ENCODE results near the gene KLHL2. TPM values are rescaled to one million over a fixed set of nuclear protein-coding genes. Genes with fewer than 3 reads are reported as not detected.
A peak's percentile ranks its signal among the peaks of the same experiment; 100 is the strongest.

The KLHL2 gene
- total RNA-seq, 2 experiments from 2014 or later: 35.8 to 37.7 TPM

GRCh38 chr4:165293927-165294649 lies 86.7 kb downstream of the KLHL2 start:
- Mint-ChIP-seq H3K36me3 (peaks cover 42% of the 10 kb centered on the region), H3K4me1 (peaks cover 19% of the 10 kb centered on the region), H3K4me3 (peak overlapping the region; percentile 70), H3K27ac (peak overlapping the region; percentile 80), H3K9me3 (no peaks in the 10 kb centered on the region), H3K27me3 (no peaks in the 10 kb centered on the region)
- POLR2A ChIA-PET: no interaction called here
- DNase-seq (no peak), ATAC-seq (ENCODE audit: low read depth) (no peak)

DNA sequence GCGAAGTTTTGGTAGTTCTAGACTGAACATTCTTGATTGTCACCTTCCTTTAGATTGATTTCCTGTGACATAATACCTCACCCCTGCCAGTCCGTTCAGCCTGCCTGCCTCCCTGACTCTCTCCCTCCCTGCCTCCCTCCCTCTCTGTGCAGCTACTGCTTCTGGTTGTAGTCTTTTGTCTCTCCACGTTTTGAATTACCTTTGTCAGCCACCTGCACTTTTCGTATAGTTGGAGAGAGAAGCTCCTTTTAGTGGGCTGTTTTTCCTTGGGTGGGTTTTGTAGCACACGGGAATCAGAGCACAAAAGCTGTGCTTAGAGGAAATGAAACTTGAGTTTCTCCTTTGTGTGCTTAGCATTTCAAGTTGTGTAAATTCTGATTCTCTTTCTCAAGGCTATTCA lies 87.5 kb downstream of the KLHL2 start:
- Mint-ChIP-seq H3K9me3 (no peaks in the 10 kb centered on the region), H3K27ac (peak overlapping the region; percentile 80), H3K36me3 (peaks cover 47% of the 10 kb centered on the region), H3K27me3 (no peaks in the 10 kb centered on the region), H3K4me3 (peak overlapping the region; percentile 70), H3K4me1 (peaks cover 16% of the 10 kb centered on the region)
- ATAC-seq (ENCODE audit: low read depth) (peak; percentile 97), DNase-seq (peak; percentile 39)
- POLR2A ChIA-PET: no interaction called here

DNA sequence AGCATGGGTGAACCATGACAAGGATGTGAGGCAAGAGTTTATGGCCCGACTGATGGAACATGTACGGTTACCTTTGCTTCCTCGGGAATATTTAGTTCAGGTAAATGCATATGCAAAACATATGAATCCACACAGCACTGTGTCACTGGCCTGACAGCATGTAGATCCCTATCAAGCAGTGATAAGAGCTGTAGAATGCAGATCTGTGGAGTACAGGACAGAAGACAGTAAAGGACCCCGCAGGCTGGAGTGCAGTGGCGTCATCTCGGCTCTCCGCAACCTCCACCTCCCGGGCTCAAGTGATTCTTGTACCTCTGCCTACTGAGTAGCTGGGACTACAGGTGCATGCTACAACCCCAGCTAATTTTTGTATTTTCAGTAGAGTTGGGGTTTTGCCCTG lies 90.3 kb downstream of the KLHL2 start:
- Mint-ChIP-seq H3K4me3 (no peak overlapping the region), H3K9me3 (no peaks in the 10 kb centered on the region), H3K27ac (no peak overlapping the region), H3K36me3 (peaks cover 42% of the 10 kb centered on the region), H3K27me3 (no peaks in the 10 kb centered on the region), H3K4me1 (peaks cover 28% of the 10 kb centered on the region)
- POLR2A ChIA-PET: no interaction called here
- ATAC-seq (ENCODE audit: low read depth): no peak
- DNase-seq: no peak

GRCh38 chr4:165299399-165300060 lies 92.2 kb downstream of the KLHL2 start:
- H3K4me3 Mint-ChIP-seq: no peak overlapping the region
- H3K9me3 Mint-ChIP-seq: no peaks in the 10 kb centered on the region
- peaks cover 27% of the 10 kb centered on the region for H3K4me1 Mint-ChIP-seq
- no peak overlapping the region for H3K27ac Mint-ChIP-seq
- peaks cover 43% of the 10 kb centered on the region for H3K36me3 Mint-ChIP-seq
- ATAC-seq (ENCODE audit: low read depth): no peak
- no peak for DNase-seq
- POLR2A ChIA-PET: no interaction called here
- no peaks in the 10 kb centered on the region for H3K27me3 Mint-ChIP-seq

DNA sequence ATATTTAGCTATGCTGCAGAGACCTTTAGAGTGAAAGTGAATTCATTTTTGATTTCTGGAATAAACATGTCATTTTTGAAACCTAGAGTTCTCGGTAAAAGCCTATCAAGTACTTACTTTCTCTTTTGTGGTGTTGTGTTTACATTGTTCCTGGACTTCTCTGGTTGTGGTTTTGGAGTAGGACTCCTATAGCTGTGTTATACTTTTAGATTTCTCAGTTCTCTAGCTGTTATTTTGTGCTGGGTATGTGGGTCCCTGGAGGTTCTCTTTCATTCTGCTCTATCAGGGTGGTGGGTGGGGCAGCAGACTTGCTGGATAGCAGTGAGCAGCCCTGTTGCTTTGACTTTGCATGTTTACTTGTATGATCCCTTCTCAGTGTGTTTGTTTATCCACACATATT lies 94.5 kb downstream of the KLHL2 start:
- H3K36me3 Mint-ChIP-seq: peaks cover 31% of the 10 kb centered on the region
- H3K27ac Mint-ChIP-seq: peak overlapping the region; percentile 84
- peaks cover 16% of the 10 kb centered on the region for H3K4me1 Mint-ChIP-seq
- POLR2A ChIA-PET: interaction anchor here (1.2 kb wide), 1 partner anchor 26 kb away, joined by 3 read pairs; the partner anchor contains the start of gene MSMO1
- no peaks in the 10 kb centered on the region for H3K9me3 Mint-ChIP-seq
- no peak for DNase-seq
- ATAC-seq (ENCODE audit: low read depth): peak; percentile 87
- H3K27me3 Mint-ChIP-seq: no peaks in the 10 kb centered on the region
- H3K4me3 Mint-ChIP-seq: peak overlapping the region; percentile 86

GRCh38 chr4:165302658-165303057 lies 95.3 kb downstream of the KLHL2 start:
- no peak for ATAC-seq (ENCODE audit: low read depth)
- Mint-ChIP-seq H3K27ac (no peak overlapping the region), H3K36me3 (peaks cover 32% of the 10 kb centered on the region), H3K4me1 (peaks cover 16% of the 10 kb centered on the region), H3K4me3 (peak overlapping the region; percentile 29), H3K27me3 (no peaks in the 10 kb centered on the region), H3K9me3 (no peaks in the 10 kb centered on the region)
- no peak for DNase-seq
- POLR2A ChIA-PET: no interaction called here

- ATAC-seq (ENCODE audit: low read depth) (no peak), DNase-seq (no peak)
- H3K36me3 Mint-ChIP-seq: peaks cover 41% of the 10 kb centered on the region
- H3K4me1 Mint-ChIP-seq: peaks cover 6% of the 10 kb centered on the region
- no peak overlapping the region for H3K27ac Mint-ChIP-seq
- no peaks in the 10 kb centered on the region for H3K27me3 Mint-ChIP-seq
- no peaks in the 10 kb centered on the region for H3K9me3 Mint-ChIP-seq
- H3K4me3 Mint-ChIP-seq: no peak overlapping the region
- POLR2A ChIA-PET: no interaction called here
Measured at GRCh38 chr4:165308166-165308565, 100.8 kb downstream of the KLHL2 start.

DNA sequence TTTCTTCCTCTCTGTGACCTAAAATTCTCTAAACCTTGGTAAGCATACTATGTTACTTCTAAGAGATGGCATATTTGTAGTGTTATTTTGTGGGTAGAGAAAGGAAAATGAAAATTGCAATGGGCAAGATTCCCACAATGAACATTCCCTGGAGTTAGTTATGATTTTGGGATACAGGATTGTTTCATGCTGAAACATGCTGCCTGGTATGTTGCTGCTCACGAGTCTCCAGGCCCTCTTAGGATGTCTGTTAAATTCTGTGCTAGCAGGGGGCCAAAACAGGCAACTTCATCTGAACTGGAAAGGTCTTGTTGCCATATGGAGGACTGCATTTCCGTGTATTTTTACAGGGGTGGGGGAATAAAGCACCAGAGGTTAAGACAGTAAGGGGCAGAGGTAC lies 101.2 kb downstream of the KLHL2 start:
- Mint-ChIP-seq H3K27ac (no peak overlapping the region), H3K36me3 (peaks cover 43% of the 10 kb centered on the region), H3K27me3 (no peaks in the 10 kb centered on the region), H3K4me1 (peaks cover 6% of the 10 kb centered on the region), H3K4me3 (no peak overlapping the region), H3K9me3 (no peaks in the 10 kb centered on the region)
- DNase-seq: no peak
- POLR2A ChIA-PET: no interaction called here
- ATAC-seq (ENCODE audit: low read depth): no peak

DNA sequence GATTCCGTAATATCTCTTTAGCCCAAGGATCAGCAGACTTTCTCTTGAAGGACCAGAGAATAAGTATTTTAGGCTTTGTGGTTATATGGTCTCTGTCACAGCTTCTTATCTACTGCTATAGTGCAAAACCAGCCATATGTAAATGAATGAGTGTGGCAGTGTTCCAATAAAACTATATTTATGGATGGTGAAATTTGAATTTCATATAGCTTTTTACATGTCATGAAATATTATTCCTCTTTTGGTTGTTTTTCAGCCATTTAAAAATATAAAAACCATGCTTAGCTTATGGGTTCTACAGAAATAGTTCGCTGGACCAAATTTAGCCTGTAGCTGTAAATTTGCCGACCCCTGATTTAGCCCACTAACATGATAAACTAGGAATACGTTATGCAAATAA lies 102.1 kb downstream of the KLHL2 start:
- peaks cover 3% of the 10 kb centered on the region for H3K4me1 Mint-ChIP-seq
- no peaks in the 10 kb centered on the region for H3K27me3 Mint-ChIP-seq
- no peaks in the 10 kb centered on the region for H3K9me3 Mint-ChIP-seq
- DNase-seq (no peak), ATAC-seq (ENCODE audit: low read depth) (no peak)
- peaks cover 42% of the 10 kb centered on the region for H3K36me3 Mint-ChIP-seq
- no peak overlapping the region for H3K4me3 Mint-ChIP-seq
- POLR2A ChIA-PET: no interaction called here
- H3K27ac Mint-ChIP-seq: no peak overlapping the region

DNA sequence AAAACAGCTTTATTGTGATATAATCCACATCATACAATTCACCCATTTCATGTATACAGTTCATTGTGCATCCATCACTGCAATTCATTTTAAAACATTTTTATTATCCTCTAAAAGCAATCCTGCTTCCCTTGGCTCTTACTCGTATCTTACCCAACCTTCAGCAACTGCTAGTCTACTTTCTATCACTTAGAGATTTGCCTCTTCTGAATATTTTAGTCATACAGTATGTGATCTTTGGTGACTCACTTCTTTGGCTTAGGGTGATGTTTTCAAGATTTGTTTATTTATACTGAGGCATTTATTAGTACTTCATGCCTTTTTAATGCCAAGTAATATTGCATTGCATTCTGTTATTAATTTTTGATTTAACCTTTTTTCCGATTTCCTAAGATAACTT lies 105.1 kb downstream of the KLHL2 start:
- H3K27me3 Mint-ChIP-seq: no peaks in the 10 kb centered on the region
- H3K36me3 Mint-ChIP-seq: peaks cover 40% of the 10 kb centered on the region
- no peak overlapping the region for H3K27ac Mint-ChIP-seq
- DNase-seq (no peak), ATAC-seq (ENCODE audit: low read depth) (no peak)
- H3K9me3 Mint-ChIP-seq: no peaks in the 10 kb centered on the region
- POLR2A ChIA-PET: no interaction called here
- peaks cover 3% of the 10 kb centered on the region for H3K4me1 Mint-ChIP-seq
- no peak overlapping the region for H3K4me3 Mint-ChIP-seq

DNA sequence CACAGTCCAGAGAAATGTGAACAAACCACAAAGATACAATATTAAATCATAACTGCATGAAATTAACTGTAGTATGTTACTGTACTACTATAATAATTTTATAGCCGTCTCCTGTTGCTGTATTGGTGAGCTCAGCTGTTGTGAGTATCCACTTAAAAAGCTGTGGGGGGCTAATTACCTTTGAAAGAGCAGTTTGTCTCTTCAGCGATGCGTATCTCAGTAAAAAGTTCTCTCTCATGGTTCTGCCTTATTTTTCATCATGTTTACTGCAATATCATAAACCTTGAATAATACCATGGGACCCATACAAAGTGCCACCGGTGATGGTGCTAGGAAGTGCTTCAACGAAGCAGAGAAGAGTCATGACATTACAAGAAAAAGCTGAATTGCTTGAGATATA lies 111.7 kb downstream of the KLHL2 start:
- Mint-ChIP-seq H3K27ac (no peak overlapping the region), H3K27me3 (no peaks in the 10 kb centered on the region), H3K36me3 (peaks cover 38% of the 10 kb centered on the region), H3K4me3 (no peak overlapping the region), H3K9me3 (no peaks in the 10 kb centered on the region), H3K4me1 (no peaks in the 10 kb centered on the region)
- ATAC-seq (ENCODE audit: low read depth): no peak
- POLR2A ChIA-PET: no interaction called here
- no peak for DNase-seq

DNA sequence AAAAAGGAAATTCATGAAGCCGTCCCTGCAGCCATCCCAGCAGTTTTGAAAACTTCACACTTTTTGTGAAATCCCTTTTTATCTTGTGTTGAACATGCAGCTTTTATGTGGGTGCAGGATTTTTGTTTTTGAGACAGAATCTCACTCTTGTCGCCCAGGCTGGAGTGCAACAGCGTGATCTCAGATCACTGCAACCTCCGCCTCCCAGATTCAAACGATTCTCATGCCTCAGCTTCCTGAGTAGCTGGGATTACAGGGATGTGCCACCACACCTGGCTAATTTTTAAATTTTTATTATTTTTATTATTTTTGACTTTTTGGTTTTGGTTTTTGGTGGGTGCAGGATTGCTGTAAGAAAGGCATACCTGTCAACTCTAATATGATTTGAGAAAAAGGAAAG lies 112.1 kb downstream of the KLHL2 start:
- POLR2A ChIA-PET: no interaction called here

DNA sequence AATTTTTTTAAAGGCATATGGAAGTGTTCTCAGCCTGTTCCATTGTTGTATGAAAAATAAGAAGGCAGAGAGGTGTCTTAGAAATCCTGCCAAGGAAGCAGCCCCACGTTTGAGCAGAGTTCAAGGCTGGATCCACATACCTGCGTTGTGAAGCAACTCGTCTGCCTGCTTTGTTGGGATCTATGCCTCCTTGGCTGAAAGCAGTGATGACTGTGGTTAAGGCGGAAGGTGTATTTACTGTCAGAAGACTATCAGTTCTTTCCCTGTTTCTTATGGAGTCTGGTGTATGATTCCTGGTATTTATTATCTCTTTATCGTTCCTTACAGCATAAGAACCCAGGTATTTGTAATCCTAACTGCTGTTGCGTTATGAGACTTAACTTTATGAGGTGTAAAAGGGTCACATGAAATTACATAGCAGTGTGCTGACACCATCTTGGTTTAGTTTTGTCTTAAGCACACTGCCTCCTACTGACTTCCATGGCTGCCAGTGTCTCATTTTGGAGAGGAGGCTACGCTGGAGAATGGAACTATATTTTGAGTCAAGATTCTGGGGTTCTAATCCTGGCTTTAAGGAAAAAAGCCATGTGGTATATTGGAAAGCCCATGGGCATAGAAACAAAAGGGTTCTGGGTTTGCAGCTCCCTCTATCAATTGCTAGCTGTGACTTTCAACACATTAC lies 117.0 kb downstream of the KLHL2 start:
- H3K36me3 Mint-ChIP-seq: peaks cover 31% of the 10 kb centered on the region
- H3K4me1 Mint-ChIP-seq: peaks cover 13% of the 10 kb centered on the region
- no peak overlapping the region for H3K27ac Mint-ChIP-seq
- H3K9me3 Mint-ChIP-seq: no peaks in the 10 kb centered on the region
- no peak overlapping the region for H3K4me3 Mint-ChIP-seq
- no peak for ATAC-seq (ENCODE audit: low read depth)
- H3K27me3 Mint-ChIP-seq: no peaks in the 10 kb centered on the region
- DNase-seq: no peak
- POLR2A ChIA-PET: no interaction called here

More for the DNA sequence above, 112.1 kb downstream of the KLHL2 start:
- H3K4me1 Mint-ChIP-seq: no peaks in the 10 kb centered on the region
- H3K9me3 Mint-ChIP-seq: no peaks in the 10 kb centered on the region
- ATAC-seq (ENCODE audit: low read depth): no peak
- H3K27me3 Mint-ChIP-seq: no peaks in the 10 kb centered on the region
- no peak for DNase-seq
- no peak overlapping the region for H3K4me3 Mint-ChIP-seq
- H3K27ac Mint-ChIP-seq: no peak overlapping the region
- peaks cover 37% of the 10 kb centered on the region for H3K36me3 Mint-ChIP-seq

DNA sequence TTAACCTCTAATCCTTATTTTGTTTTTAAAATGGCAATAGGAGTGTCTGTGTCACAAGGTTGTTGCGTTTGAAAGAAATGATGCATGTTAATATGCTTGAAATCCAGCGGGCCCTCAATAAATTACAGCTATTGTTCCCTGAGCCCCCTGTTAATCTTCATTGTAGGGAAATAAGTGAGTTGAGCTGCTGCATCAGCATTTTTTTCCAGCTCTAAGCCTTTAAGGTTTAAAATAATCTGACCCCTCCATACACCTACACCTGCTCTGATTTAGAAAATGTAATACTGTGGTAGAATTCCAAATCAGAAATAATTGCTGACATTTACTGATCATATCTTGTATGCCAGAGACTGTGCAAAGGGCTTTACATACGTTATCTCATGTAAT lies 117.5 kb downstream of the KLHL2 start:
- Mint-ChIP-seq H3K27ac (no peak overlapping the region), H3K36me3 (peaks cover 29% of the 10 kb centered on the region), H3K4me3 (no peak overlapping the region), H3K9me3 (no peaks in the 10 kb centered on the region), H3K27me3 (no peaks in the 10 kb centered on the region), H3K4me1 (peaks cover 16% of the 10 kb centered on the region)
- POLR2A ChIA-PET: no interaction called here
- ATAC-seq (ENCODE audit: low read depth) (no peak), DNase-seq (no peak)

Measured in activated naive CD8-positive, alpha-beta T cell treated with anti-CD3 and anti-CD28 coated beads, Interleukin-2, amount 10 ng/mL, durations not matched to agents 7 days and 5 days (primary cell).